GM10847 (cell line): Measurements from ENCODE around the gene PDGFA.

ENCODE experiments used
- POLR2A ChIP-seq: IDR thresholded peaks from 2 replicates; pipeline ENCODE4 v1.6.1; 2011; ENCODE audit not compliant: insufficient read length; ENCODE audit errors: extremely low read depth

The PDGFA gene

DNA sequence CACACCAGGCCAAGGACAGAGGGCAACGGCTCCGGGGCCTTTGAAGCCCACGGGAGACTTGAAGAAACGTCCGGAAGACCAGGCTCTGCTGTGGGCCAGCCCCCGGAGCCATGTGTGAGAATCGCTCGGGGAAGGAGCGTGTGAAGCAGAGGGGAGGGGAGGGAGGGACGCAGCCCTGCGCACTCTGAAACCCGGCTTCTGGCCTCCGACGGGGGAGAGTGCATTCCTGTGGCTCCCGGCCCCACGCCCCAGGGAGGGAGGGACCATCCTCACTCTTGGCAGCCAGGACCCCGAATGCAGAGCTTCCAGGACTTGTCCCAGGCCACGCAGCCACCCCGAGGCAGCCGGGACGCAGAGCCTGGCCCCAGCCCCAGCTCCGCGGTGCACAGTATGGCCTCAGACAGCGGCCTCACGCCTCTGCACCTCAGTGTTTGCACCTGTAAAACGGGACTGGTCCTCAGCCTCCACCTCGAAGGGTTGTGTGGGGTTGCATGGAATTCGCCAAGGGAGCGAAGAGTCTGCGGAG, 67.4 kb downstream of the PDGFA start:
- TF ChIP-seq POLR2A, result no peak

DNA sequence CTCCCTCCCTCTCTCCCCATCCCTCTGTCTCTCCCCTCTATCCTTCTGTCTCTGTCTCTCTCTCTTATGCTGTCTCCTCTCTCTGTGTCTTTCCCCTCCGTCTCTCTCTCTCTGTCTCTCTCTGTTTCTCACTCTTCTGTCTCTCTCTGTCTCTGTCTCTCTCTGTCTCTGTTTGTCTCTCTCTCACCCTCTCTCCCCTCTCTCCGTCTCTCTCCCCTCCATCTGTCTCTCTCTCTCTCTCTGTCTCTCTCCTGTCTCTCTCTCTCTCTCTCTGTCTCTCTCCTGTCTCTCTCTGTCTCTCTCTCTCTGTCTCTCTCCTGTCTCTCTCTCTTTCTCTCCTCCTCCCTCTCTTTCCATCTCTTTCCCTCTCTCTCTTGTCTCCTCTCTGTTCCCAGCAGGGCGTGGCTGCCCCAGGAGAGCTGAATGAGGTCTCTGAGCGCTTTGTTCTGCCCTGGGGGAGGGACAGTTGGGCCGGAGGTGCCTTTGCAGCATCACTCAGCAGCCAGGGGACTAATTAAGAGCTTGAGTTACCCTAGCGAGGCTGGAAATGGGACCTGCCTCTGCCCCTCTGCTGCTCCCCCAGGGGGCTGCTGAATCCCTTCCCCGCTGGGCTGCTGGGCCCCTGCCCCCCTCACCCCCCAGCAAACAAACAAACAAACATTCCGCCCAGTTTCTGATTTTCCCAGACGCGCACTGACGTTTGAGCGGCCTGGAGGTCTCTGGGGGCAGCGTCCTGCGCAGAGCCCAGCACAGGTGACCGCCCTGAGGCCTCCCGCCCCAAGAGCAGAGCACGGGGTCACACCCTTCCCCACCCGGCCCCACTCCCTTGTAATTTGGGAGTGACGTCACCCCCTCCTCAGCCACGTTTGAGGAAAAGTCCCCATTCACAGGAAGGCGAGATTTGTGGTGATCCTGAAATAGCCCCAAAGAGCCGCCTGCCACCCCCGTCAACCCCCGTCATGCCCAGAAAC, 68.1 kb downstream of the PDGFA start:
- no peak for TF ChIP-seq POLR2A

DNA sequence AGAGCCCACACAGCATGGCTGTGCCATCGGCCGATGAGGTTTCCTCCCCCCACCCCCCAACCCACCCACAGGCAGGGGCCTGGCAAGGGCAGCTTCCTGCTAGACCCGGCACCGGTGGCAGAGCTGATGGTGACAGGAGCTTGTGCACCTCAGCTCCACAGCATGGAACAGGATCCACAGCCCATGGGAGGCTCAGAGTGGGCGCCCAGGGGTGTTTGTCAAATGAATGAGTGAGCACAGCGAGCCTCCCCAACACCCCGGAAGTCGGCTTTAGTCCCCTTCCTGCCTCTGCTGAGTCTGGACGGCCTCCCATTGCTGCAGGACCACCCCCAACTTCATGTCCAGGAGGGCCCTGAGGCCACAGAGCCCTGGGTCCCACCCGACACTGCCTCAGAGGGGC, 68.9 kb downstream of the PDGFA start:
- TF ChIP-seq POLR2A, result no peak

DNA sequence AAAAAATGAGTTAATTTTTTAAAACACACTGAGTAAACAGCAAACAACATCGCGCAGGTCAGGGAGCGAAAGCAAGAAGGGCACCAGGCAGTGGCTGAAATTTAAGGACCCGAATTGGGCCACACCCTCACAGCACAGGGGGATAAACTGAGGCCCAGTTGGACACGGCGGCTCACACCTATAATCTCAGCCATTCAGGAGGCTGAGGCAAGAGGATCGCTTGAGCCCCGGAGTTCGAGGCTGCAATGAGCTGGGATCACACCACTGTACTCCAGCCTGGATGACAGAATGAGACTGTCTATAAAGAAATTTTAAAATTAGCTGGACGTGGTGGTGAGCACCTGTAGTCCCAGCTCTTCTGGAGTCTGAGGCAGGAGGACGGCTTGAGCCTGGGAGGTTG, 69.6 kb downstream of the PDGFA start:
- no peak for TF ChIP-seq POLR2A

DNA sequence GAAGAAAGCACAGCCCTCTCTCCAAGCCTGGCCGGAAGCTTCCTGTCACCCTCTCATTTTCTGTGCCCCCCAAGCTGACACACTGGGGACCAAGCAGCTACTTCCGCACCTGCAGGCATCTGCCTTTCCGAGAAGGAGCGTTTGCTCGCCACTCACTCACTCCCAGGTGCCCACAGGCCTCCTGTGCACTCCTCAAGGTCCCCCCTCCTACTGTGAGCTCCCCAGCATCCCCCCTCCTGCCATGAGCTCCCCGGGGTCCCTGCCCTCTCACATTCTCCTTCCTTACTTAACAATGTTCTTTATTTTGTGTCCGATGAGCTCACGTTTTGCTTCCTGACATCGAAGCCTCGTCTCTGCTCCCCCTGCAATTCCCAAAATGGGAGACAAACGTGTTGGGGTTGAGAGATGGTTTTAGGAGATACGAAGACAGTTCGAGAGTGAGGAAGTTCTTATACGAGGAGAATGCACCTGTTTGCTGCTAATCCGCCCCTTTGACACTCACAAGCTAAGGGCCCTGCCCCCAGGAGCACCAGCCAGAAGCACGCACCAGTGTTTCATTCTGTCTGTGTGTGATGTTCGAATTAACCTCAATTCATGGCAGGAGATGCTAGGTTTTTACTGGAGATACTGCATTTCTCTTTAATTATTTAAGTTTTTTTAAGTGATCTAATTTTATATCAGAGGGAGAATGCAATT, 70.2 kb downstream of the PDGFA start:
- TF ChIP-seq POLR2A, result no peak

DNA sequence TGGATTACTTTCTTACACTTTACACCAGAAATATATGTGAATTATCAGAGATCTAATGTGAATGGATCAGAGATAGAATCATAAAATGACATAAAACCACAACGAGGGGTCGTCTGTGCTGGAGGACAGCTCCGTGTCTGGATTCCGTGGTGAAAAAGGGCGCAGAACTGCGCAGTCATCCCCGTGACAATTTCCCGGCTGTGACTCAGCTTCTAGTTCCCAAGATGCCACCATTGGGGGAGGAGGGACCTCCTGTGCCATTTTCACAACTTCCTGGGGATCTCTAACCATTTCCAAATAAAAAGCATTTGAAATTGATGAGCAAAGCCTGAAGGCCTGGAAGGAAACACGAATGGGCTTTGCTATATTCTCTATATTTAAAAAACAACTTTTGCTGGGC, 72.1 kb downstream of the PDGFA start:
- no peak for TF ChIP-seq POLR2A
